Measurements from ENCODE around the gene HERC4.

Gene HERC4

GRCh38 chr10:67959839-67960476 lies 115.1 kb downstream of the HERC4 start:
- no peaks in the 10 kb centered on the region for H3K27me3 ChIP-seq (ENCODE audit: insufficient read depth, low read length, poor library complexity, severe bottlenecking)
- no peak overlapping the region for H3K4me3 ChIP-seq (ENCODE audit: low read length, poor library complexity, severe bottlenecking)
- H3K9me3 ChIP-seq (ENCODE audit: insufficient read depth, low read depth, low read length), result no peaks in the 10 kb centered on the region
- no peaks in the 10 kb centered on the region for H4K20me1 ChIP-seq (ENCODE audit: insufficient read depth, low read length, poor library complexity, severe bottlenecking)
- TF ChIP-seq EZH2phosphoT487 (IDR thresholded peaks at IDR 0.05; ENCODE audit: borderline replicate concordance), result no peak
- TF ChIP-seq CTCF (conservative IDR thresholded peaks at IDR 0.05; ENCODE audit: low read length), result no peak
- no peak overlapping the region for H2AFZ ChIP-seq (ENCODE audit: low read length)
- H3K4me2 ChIP-seq (ENCODE audit: low read depth, low read length, poor library complexity, severe bottlenecking), result no peak overlapping the region
- H3K4me1 ChIP-seq (ENCODE audit: insufficient read depth, low read length, poor library complexity, severe bottlenecking), result no peaks in the 10 kb centered on the region
- no peaks in the 10 kb centered on the region for H3F3A ChIP-seq (ENCODE audit: low read depth)
- no peaks in the 10 kb centered on the region for H3K9me2 ChIP-seq (replicated peaks; ENCODE audit: low read depth, low read length)
- H3K9ac ChIP-seq (ENCODE audit: low read depth, low read length, poor library complexity, severe bottlenecking), result no peak overlapping the region
- H3K79me2 ChIP-seq (ENCODE audit: insufficient read depth, low read length), result no peaks in the 10 kb centered on the region
- no peaks in the 10 kb centered on the region for H3K36me3 ChIP-seq (ENCODE audit: insufficient read depth, low read length)

DNA sequence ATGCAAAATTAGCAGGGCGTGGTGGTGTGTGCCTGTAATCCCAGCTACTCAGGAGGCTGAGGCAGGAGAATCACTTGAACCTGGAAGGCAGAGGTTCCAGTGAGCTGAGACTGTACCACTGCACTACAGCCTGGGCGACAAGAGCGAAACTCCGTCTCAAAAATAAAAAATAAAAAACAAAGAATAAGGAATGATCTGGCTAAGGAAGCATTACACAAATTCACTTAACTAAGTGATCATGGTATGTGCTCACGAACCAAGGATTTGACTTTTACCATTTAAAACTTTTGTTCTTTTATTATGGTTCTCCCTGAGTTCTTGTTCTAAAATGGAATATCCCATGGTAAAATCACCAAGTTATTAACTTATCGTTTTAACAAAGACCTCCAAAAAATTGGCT lies 119.5 kb downstream of the HERC4 start:
- Histone ChIP-seq H3K36me3 (ENCODE audit: insufficient read depth, low read length) (no peaks in the 10 kb centered on the region), H3K27me3 (ENCODE audit: insufficient read depth, low read length, poor library complexity, severe bottlenecking) (no peaks in the 10 kb centered on the region), H3K4me3 (ENCODE audit: low read length, poor library complexity, severe bottlenecking) (no peak overlapping the region), H3K4me2 (ENCODE audit: low read depth, low read length, poor library complexity, severe bottlenecking) (no peak overlapping the region), H4K20me1 (ENCODE audit: insufficient read depth, low read length, poor library complexity, severe bottlenecking) (no peaks in the 10 kb centered on the region), H3K9me3 (ENCODE audit: insufficient read depth, low read depth, low read length) (no peaks in the 10 kb centered on the region), H3K4me1 (ENCODE audit: insufficient read depth, low read length, poor library complexity, severe bottlenecking) (no peaks in the 10 kb centered on the region), H3K9ac (ENCODE audit: low read depth, low read length, poor library complexity, severe bottlenecking) (no peak overlapping the region), H3F3A (ENCODE audit: low read depth) (no peaks in the 10 kb centered on the region), H2AFZ (ENCODE audit: low read length) (no peak overlapping the region), H3K79me2 (ENCODE audit: insufficient read depth, low read length) (no peaks in the 10 kb centered on the region), H3K9me2 (replicated peaks; ENCODE audit: low read depth, low read length) (no peaks in the 10 kb centered on the region)
- TF ChIP-seq EZH2phosphoT487 (IDR thresholded peaks at IDR 0.05; ENCODE audit: borderline replicate concordance) (no peak), CTCF (conservative IDR thresholded peaks at IDR 0.05; ENCODE audit: low read length) (no peak)

DNA sequence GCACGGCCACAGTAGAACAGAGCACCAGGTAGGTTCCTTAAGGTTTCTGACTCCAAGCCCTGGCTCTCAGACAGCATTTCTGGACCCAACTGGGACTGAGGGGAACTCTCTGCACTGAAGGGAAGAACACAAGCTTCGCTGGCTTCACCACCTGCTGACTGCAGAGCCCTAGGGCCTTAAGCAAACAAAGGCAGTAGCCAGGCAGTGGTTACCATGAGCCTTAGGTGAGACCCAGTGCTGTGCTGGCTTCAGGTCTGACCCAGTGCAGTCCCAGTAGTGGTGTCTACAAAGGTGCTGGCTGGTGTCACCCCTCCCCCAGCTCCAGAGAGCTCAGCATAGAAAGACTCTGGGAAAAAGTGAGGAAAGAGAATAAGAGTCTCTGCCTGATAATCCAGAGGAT lies 131.2 kb downstream of the HERC4 start:
- Histone ChIP-seq H3K4me2 (ENCODE audit: low read depth, low read length, poor library complexity, severe bottlenecking) (no peak overlapping the region), H3K27me3 (ENCODE audit: insufficient read depth, low read length, poor library complexity, severe bottlenecking) (no peaks in the 10 kb centered on the region), H3K4me1 (ENCODE audit: insufficient read depth, low read length, poor library complexity, severe bottlenecking) (no peaks in the 10 kb centered on the region), H3K9ac (ENCODE audit: low read depth, low read length, poor library complexity, severe bottlenecking) (no peak overlapping the region), H2AFZ (ENCODE audit: low read length) (no peak overlapping the region), H4K20me1 (ENCODE audit: insufficient read depth, low read length, poor library complexity, severe bottlenecking) (no peaks in the 10 kb centered on the region), H3F3A (ENCODE audit: low read depth) (no peaks in the 10 kb centered on the region), H3K9me3 (ENCODE audit: insufficient read depth, low read depth, low read length) (no peaks in the 10 kb centered on the region), H3K36me3 (ENCODE audit: insufficient read depth, low read length) (peaks cover 18% of the 10 kb centered on the region; the same call in 1 of the 2 replicates), H3K9me2 (replicated peaks; ENCODE audit: low read depth, low read length) (no peaks in the 10 kb centered on the region), H3K79me2 (ENCODE audit: insufficient read depth, low read length) (no peaks in the 10 kb centered on the region), H3K4me3 (ENCODE audit: low read length, poor library complexity, severe bottlenecking) (no peak overlapping the region)
- no peak for TF ChIP-seq EZH2phosphoT487 (IDR thresholded peaks at IDR 0.05; ENCODE audit: borderline replicate concordance)
- no peak for TF ChIP-seq CTCF (conservative IDR thresholded peaks at IDR 0.05; ENCODE audit: low read length)

All from Loucy (cell line).